ENCODE results near the gene LOC101059915.

The LOC101059915 gene

GRCh38 chrX:71632923-71633657 lies 34.3 kb upstream of the LOC101059915 start:
- dilution Hi-C loops (cut with MboI; ENCODE audit: extremely low pct_ligation_motif_present, low sequenced_read_pairs) = no loop called here
- Histone ChIP-seq H4K20me1 (replicated peaks; ENCODE audit: control insufficient read depth, extremely low read depth, insufficient read depth, low read length) (no peaks in the 10 kb centered on the region), H2AFZ (ENCODE audit: low read depth, low read length) (no peak overlapping the region), H3K9ac (replicated peaks; ENCODE audit: extremely low read depth, insufficient read depth, low read length) (no peak overlapping the region), H3K9me3 (replicated peaks; ENCODE audit: control insufficient read depth, insufficient read depth, low read length) (no peaks in the 10 kb centered on the region), H3K4me1 (ENCODE audit: control insufficient read depth, extremely low read depth, insufficient read depth, low read length) (peaks cover 19% of the 10 kb centered on the region), H3K79me2 (ENCODE audit: control insufficient read depth, insufficient read depth, low read length) (no peaks in the 10 kb centered on the region), H3K27me3 (ENCODE audit: control insufficient read depth in 2 of 2, insufficient read depth in 2 of 2, low read length in 2 of 2) (no peaks in the 10 kb centered on the region), H3K4me3 (replicated peaks in 1 of 3; ENCODE audit: insufficient read depth in 1 of 3, low read depth in 1 of 3, low read length in 3 of 3) (no peak overlapping the region), H3K27ac (ENCODE audit: insufficient read depth, low read depth, low read length) (no peak overlapping the region), H3K9me1 (replicated peaks; ENCODE audit: control insufficient read depth, extremely low read depth, insufficient read depth, low read length) (no peaks in the 10 kb centered on the region), H3K4me2 (ENCODE audit: insufficient read depth, low read length) (no peak overlapping the region), H3K36me3 (ENCODE audit: control insufficient read depth in 2 of 2, extremely low read depth in 1 of 2, insufficient read depth in 2 of 2, low read length in 2 of 2) (no peaks in the 10 kb centered on the region)
- FAIRE-seq = no peak
- no TSS peak for BruUV-seq (replicated peaks)
- TF ChIP-seq EZH2 (IDR thresholded peaks at IDR 0.05; ENCODE audit: borderline replicate concordance, low read depth, low read length, severe bottlenecking) = no peak
- TF ChIP-seq CTCF (IDR thresholded peaks at IDR 0.05; ENCODE audit: extremely low read depth in 1 of 2, insufficient read depth in 1 of 2, low read depth in 1 of 2, low read length in 2 of 2) = no peak
- no peak for TF ChIP-seq FOS (IDR thresholded peaks at IDR 0.05; ENCODE audit: borderline replicate concordance, insufficient read depth, low read length)
- TF ChIP-seq POLR2AphosphoS5 (IDR thresholded peaks at IDR 0.05; ENCODE audit: insufficient read depth, low read depth, low read length) = no peak
- no peak for TF ChIP-seq MAX (IDR thresholded peaks at IDR 0.05; ENCODE audit: insufficient read depth, insufficient read length)
- TF ChIP-seq JUN (IDR thresholded peaks at IDR 0.05; ENCODE audit: borderline replicate concordance, insufficient read depth, insufficient read length, low read depth) = no peak
- no peak for TF ChIP-seq GATA2 (IDR thresholded peaks at IDR 0.05; ENCODE audit: insufficient read depth, insufficient read length, low read depth, low read length)
- no peak for TF ChIP-seq POLR2A (IDR thresholded peaks at IDR 0.05; ENCODE audit: low read depth, low read length)
- TF ChIP-seq MYC (IDR thresholded peaks at IDR 0.05; ENCODE audit: low read depth, low read length) = no peak
- ChIA-PET POLR2A (no interaction called here), CTCF (interaction anchor here (1.3 kb wide), 1 partner anchor 19 kb away, joined by 3 read pairs; no protein-coding TSS in a partner anchor)
- intact Hi-C loops (cut with micrococcal nuclease) = no loop called here
- DNase-seq (ENCODE audit: low read depth, low spot score) = no peak

All from endothelial cell of umbilical vein (primary cell).